Activated CD8-positive, alpha-beta memory T cell treated with anti-CD3 and anti-CD28 coated beads, Interleukin-2, amount 50 U/mL, for 1 hour (primary cell): ENCODE results near the gene SPTBN2.
A peak's percentile ranks its signal among the peaks of the same experiment; 100 is the strongest.

ENCODE experiments used
- DNase-seq: peaks from one replicate; pipeline ENCODE4 v3.0.0-alpha.2; 2020; ENCODE audit errors: extremely low read depth

SPTBN2 gene

GRCh38 chr11:66704659-66705360, 24.2 kb downstream of the SPTBN2 start:
- DNase-seq: no peak

- DNase-seq: no peak
Measured at GRCh38 chr11:66701432-66702240, 27.4 kb downstream of the SPTBN2 start.

- no peak for DNase-seq
Measured at GRCh38 chr11:66700742-66701141, 28.3 kb downstream of the SPTBN2 start.

DNA sequence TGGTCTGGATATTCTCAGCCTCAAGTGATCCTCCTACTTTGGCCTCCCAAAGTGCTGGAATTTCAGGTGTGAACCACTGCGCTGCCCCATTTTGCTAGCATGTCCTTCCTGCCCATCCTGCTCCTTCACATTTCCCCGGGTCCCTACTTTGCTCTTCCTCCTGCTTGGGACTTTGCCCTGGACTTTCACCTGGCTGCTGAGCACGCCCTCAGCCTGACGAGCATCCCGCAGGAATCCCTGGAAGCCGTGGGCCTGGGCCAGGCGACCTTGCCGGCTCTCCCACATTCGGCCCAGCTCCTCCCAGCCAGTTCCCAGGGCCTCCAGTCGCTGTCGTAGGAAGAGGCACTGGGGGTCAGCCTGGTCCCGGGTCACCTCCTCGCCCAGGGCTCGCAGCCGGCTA, 28.7 kb downstream of the SPTBN2 start:
- DNase-seq: no peak

GRCh38 chr11:66698491-66698890, 30.5 kb downstream of the SPTBN2 start:
- no peak for DNase-seq

GRCh38 chr11:66697988-66698387, 31.0 kb downstream of the SPTBN2 start:
- no peak for DNase-seq

DNA sequence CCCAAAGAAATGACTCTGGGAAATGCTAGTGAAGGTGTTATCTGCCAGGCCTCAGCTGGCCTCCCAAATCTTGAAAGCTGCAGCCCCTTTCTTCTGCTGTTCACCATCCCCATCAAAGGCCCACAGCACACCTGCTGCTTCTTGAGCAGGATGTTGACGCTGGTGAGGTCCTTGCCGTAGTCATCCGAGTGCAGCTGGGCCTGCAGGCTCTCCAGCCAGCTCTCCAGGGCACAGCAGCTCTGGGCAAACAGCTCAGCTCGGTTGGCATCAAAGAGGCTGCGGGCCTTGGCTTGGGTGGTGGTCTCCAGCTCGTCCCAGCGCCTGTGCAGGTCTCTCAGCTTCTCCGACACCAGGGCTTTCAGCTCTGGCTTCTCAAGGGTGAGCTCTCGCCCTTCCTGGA, 32.9 kb downstream of the SPTBN2 start:
- no peak for DNase-seq

- DNase-seq: peak; percentile 57
Measured at GRCh38 chr11:66694732-66695207, 34.2 kb downstream of the SPTBN2 start.

- DNase-seq: no peak
Measured at GRCh38 chr11:66694056-66694410, 35.0 kb downstream of the SPTBN2 start.

DNA sequence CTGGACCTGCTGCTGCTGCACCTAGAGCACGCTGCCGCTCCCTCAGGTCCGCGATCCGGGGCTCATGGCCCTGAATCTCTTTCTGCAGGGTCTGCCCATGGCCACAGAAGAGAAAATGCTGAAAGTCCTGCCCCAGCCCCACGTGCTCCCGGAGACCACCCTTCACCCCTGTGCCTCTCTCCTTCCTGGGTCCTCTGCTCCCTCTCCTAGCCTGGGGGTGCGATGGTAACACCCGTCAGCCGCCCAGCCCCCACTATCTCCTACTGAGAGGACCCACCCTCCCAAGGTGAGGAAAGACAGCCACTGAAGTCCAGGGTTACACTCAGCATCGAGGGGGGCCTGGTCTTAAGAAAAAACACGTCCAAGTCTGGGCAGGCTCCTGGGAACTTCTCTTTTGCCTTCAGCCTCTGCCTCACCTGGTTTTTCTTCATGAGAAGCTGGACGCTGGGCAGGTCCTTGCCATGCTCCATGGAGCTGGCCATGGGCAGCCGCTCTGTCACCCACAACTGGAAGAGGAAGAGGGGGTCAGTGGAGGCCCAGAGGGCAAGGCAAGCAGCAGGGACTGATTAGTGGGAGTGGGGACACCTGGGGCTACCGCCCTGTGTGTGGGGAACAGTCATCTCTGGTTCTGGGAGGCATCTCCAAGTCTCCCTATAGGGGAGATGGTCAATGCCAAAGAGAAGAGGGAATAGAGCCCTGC, 35.5 kb downstream of the SPTBN2 start:
- DNase-seq: no peak

DNA sequence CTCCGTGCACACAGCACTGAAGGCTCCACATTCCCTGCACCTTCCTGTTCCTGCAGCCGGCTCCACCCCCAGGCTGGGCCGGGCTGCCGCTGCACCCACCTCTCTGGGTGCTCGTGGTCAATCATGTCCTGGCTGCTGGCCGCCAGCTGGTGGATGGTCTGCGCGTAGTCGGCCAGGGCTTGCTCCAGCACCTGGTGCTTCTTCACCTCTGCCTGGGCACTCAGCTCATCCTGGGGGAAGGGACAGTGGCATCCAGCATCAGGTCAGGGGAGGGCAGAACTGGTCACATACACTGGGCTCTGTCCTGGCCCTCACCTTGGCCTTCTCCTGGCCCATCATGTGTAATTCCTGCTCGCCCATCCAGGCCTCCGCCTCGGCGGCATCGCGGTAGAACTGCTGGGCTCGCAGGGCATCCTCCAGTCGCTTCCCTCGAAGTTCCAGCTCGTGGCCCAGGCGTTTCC, 36.1 kb downstream of the SPTBN2 start:
- DNase-seq: no peak

GRCh38 chr11:66692446-66692845, 36.6 kb downstream of the SPTBN2 start:
- no peak for DNase-seq

GRCh38 chr11:66691311-66691980, 37.6 kb downstream of the SPTBN2 start:
- no peak for DNase-seq

DNA sequence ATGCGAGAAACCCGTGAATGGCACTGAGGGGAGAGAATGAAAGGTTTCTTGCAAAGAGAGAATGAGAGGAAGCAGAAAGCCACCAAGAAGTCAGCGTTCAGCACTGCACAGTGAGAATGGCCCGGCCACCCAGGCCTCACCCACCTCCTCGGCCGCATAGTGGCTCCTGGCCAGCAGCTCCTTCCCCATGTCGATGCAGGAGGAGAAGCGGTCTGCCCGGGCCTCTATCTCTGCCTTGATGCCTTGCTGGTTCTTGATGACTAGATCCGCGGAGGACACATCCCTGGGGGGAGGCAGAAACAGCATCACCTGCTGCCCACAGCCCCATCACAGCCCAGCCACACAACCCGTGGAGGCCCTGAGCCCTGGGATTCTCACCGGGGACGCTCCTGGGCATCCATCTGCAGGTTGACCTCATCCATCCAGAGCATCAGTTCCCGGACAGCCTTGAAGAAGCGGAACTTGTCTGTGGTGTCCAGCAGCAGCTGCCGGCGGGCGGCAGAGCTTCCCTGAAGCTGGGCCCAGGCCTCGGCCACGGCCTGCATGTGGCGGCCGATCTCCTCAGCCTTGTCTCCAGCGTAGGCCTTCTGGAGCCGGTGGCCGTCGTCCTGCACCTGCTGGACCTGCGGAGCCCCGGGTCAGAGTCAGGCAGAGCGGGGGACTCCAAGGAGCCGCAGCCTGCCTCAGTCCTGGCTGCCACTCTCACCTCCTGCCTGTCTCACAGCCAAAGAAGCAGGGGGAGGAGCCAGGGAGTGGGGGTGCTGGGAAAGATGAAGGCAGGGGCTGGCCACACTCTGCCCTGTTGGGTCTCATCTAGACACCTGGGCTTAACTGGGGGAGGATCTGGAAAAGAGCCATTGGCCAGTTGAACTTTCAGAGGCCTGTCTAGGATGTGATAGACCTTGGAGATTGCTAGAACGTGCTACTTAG, 39.1 kb downstream of the SPTBN2 start:
- no peak for DNase-seq

- no peak for DNase-seq
Measured at GRCh38 chr11:66688561-66689534, 40.2 kb downstream of the SPTBN2 start.

- no peak for DNase-seq
Measured at GRCh38 chr11:66687831-66688281, 41.2 kb downstream of the SPTBN2 start.

DNA sequence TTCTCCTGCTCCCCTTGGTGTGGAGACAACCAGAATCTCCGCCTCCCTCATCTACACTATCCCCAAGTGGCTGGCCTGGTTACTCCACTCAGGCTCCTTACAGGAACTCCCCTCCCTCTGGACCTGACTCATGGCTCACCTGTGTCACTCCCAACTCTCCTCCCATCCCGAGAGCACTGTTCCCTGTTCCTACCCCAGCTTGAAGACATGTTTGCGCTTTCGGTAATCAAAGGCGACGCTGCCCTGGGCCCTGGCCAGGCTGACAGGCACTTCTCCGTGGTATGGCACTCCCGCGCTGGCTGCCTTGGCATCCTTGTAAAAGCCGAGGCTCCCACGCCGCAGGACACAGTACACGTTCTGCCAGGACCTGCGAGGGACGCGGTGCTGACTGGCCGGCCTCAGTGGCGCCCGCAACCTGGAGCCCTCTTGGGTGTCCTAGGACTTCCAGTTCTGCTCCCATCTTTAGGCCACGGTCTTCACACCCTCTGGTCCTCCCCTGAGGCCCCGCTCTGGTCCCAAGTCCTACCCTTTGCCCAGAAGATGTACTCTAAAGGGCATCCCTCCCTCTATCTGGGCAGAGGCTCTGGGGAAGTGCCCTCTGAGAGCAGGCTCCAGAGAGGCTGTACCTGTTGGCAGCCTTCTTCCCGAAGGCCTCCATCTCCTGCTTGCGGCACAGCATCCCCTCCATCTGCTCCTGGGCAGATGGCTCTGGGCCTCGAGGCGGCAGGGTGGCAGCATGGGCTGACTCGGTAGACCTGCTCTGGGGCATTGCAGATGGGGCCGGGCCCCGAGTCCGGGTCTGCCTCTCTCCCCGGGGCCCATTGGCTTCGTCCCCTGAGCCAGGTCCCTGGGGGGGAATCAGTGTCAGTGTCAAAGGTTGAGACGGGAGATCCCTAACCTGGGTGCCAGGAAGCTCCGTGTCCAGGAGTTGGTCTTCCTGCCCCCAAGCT, 41.9 kb downstream of the SPTBN2 start:
- no peak for DNase-seq

DNA sequence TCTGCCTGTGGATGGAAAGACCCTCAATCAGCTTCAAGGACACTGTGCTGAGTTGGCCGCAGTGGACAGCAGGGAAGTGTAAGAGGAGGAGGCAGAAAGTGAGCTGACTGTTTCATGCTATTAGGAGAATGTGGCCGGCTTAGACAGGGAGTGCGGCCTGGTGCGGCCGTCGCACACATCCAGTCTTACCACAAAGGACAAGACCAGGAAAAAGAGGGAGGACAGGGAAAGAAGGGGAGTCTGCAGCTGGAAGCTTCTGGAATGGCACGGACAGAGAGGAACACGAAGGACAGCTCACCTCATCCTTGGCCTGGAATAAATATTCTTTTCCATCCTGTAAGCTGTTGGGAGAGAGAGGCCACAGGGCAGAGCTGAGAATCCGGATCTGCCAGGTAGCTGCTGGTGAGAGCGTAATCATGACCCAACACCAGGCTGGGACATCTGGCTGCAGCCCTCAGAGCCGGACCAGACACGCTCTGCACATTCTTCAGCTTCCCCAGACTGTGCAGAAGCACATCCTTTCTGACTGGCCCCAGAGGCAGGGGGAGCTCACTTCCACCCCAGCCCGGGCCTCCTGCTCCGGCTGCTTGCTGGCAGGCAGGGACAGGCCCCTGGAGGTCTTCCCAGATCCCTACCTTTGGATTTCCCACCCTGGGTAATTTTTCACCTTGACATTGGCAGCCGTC, 42.8 kb downstream of the SPTBN2 start:
- DNase-seq: no peak
